HepG2 (cell line): ENCODE results near the gene TUBA4B. TPM values are rescaled to one million over a fixed set of nuclear protein-coding genes. Genes with fewer than 3 reads are reported as not detected.

ENCODE experiments used
- ARID2 ChIP-seq: sonication (generic); formaldehyde crosslinking; IDR thresholded peaks from 2 replicates; pipeline ENCODE4 v1.8.1; 2022; ENCODE audit warnings: mild to moderate bottlenecking, missing genetic modification reagents, borderline replicate concordance
- EP300 ChIP-seq, 3 experiments: sonication (generic) in 1 of 3; formaldehyde crosslinking in 1 of 3; IDR thresholded peaks; 2 replicates each; pipeline versions ENCODE4 v1.5.1 to v1.6.1; 2011 to 2020; ENCODE audit warnings: low read depth in 2 of 3, low read length in 2 of 3, borderline replicate concordance in 1 of 3, improper control_type of control experiment in 1 of 3, mild to moderate bottlenecking in 1 of 3, missing genetic modification reagents in 1 of 3, moderate library complexity in 1 of 3
- GATA4 ChIP-seq: sonication (generic); IDR thresholded peaks from 2 replicates; pipeline ENCODE4 v1.6.1; 2016; ENCODE audit warnings: antibody characterized with exemption, low read depth, borderline replicate concordance
- HDAC1 ChIP-seq: sonication (generic); formaldehyde crosslinking; IDR thresholded peaks from 2 replicates; pipeline ENCODE4 v1.5.1; 2020; ENCODE audit warnings: mild to moderate bottlenecking, missing genetic modification reagents
- MTA3 ChIP-seq: sonication (generic); formaldehyde crosslinking; IDR thresholded peaks from 2 replicates; pipeline ENCODE4 v1.4.0; 2020; ENCODE audit warnings: missing genetic modification reagents
- NFYB ChIP-seq: sonication (generic); formaldehyde crosslinking; IDR thresholded peaks from 2 replicates; pipeline ENCODE4 v1.4.0; 2020; ENCODE audit warnings: missing genetic modification reagents
- RXRA ChIP-seq: sonication (generic); formaldehyde crosslinking; IDR thresholded peaks from 2 replicates; pipeline ENCODE4 v1.5.1; 2020; ENCODE audit warnings: missing genetic modification reagents
- SP2 ChIP-seq: sonication (generic); formaldehyde crosslinking; IDR thresholded peaks from 2 replicates; pipeline ENCODE4 v1.5.1; 2020; ENCODE audit warnings: mild to moderate bottlenecking, missing genetic modification reagents
- ZFP41 ChIP-seq: sonication (generic); formaldehyde crosslinking; IDR thresholded peaks from 2 replicates; pipeline ENCODE4 v1.4.0; 2020; ENCODE audit warnings: mild to moderate bottlenecking, missing genetic modification reagents, borderline replicate concordance
- ZNF232 ChIP-seq: sonication (generic); formaldehyde crosslinking; IDR thresholded peaks from 2 replicates; pipeline ENCODE4 v1.4.0; 2020; ENCODE audit warnings: missing genetic modification reagents, borderline replicate concordance
- ZNF317 ChIP-seq: sonication (generic); formaldehyde crosslinking; IDR thresholded peaks from 2 replicates; pipeline ENCODE4 v1.5.0; 2020; ENCODE audit warnings: mild to moderate bottlenecking, missing genetic modification reagents
- ZNF569 ChIP-seq: sonication (generic); formaldehyde crosslinking; IDR thresholded peaks from 2 replicates; pipeline ENCODE4 v1.5.0; 2020; ENCODE audit warnings: mild to moderate bottlenecking, missing genetic modification reagents, moderate library complexity, borderline replicate concordance
- polyA plus RNA-seq, 8 experiments: library from polyadenylated mRNA; depleted of rRNA in 3 of 8; stranded (reverse) in 7 of 8; unstranded in 1 of 8; fragments of >200 nt; fragmentation: Illumina TruSeq in 4 of 8; extraction: Trizol in 4 of 8; gene quantifications; 2 replicates each; pipeline versions ENCODE4 v1.2.1 to v1.2.3, GENCODE V29; 2011 to 2016; ENCODE audit warnings: low read depth in 4 of 8, missing spikeins in 1 of 8, mixed read lengths in 1 of 8; ENCODE audit not compliant: insufficient read depth in 1 of 8
- total RNA-seq, 5 experiments: library from RNA; depleted of rRNA; stranded (reverse); fragments of >200 nt; fragmentation: Illumina TruSeq; extraction: Trizol; gene quantifications; 2 replicates each; pipeline ENCODE4 v1.2.3, GENCODE V29; 2016; ENCODE audit warnings: low read depth in 1 of 5
- TF ChIP-seq, protein P1 (sequence below): fragments of 450-650 bp; IDR thresholded peaks from 2 replicates; pipeline ENCODE4 v1.6.1; 2016
- TF ChIP-seq, protein P2 (sequence below): sonication (generic); formaldehyde crosslinking; IDR thresholded peaks from 2 replicates; pipeline ENCODE4 v1.5.0; 2020; ENCODE audit warnings: mild to moderate bottlenecking, low read depth, missing genetic modification reagents, borderline replicate concordance
- TF ChIP-seq, protein P3 (sequence below): sonication (generic); formaldehyde crosslinking; IDR thresholded peaks from 2 replicates; pipeline ENCODE4 v1.5.1; 2020; ENCODE audit warnings: mild to moderate bottlenecking, missing genetic modification reagents, moderate library complexity
- TF ChIP-seq, protein P4 (sequence below): sonication (generic); formaldehyde crosslinking; IDR thresholded peaks from 2 replicates; pipeline ENCODE4 v1.4.0; 2020; ENCODE audit warnings: missing genetic modification reagents, borderline replicate concordance
- TF ChIP-seq, protein P5 (sequence below): sonication (generic); formaldehyde crosslinking; IDR thresholded peaks from 2 replicates; pipeline ENCODE4 v1.5.0; 2020; ENCODE audit warnings: mild to moderate bottlenecking, missing genetic modification reagents, borderline replicate concordance
- TF ChIP-seq, protein P6 (sequence below): sonication (generic); formaldehyde crosslinking; IDR thresholded peaks from 2 replicates; pipeline ENCODE4 v1.8.0; 2022; ENCODE audit warnings: mild to moderate bottlenecking, missing genetic modification reagents, borderline replicate concordance

The TUBA4B gene
- total and polyA plus RNA-seq, 2 of the 13 experiments (the other 11 are each of a cell fraction or from before 2014, with no cell fraction given): 0.18 to 0.22 TPM

DNA sequence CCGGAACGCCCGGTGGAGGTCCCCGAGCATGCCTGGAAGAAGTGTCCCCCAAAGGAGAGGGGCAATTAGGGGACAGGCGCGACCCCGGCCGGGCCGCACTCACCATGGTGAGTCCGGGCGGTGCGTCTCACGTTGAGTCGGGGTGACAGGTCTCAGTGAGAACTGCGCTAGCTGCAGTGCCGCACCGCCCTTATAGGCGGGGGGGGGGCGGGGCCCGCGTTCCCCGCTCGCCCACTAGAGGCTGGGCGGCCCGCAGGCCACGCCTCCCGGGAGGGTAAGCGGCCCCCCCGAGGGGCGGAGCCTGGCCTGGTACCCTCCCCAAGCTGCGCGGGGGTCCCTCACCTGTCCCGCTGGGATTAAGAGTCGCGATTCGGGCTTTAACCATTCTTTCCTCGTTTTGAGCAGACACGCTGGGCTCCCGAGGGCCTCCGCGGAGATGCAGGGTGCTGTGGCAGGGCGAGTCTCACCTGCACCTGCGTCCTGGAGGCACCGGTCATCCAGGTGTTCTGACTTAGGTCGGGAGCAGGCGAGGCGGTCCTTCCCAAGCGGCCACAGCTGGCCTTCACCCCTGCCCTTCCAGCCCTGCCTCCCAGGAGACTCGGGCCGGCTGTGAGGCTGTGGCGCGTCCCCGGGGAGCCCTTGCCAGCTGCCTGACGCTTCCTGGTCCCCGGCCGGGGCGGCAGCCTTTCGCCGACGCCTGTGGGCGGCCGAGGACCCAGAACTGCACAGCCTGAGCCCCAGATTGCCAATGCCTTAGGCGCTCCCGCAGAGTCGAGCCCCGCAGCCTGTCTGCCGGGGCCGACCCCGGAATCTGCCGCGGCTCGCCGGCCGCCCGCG lies 928 bp downstream of the TUBA4B start, which contains the start of gene TUBA4A (continued):
- TF ChIP-seq, protein P1, sequence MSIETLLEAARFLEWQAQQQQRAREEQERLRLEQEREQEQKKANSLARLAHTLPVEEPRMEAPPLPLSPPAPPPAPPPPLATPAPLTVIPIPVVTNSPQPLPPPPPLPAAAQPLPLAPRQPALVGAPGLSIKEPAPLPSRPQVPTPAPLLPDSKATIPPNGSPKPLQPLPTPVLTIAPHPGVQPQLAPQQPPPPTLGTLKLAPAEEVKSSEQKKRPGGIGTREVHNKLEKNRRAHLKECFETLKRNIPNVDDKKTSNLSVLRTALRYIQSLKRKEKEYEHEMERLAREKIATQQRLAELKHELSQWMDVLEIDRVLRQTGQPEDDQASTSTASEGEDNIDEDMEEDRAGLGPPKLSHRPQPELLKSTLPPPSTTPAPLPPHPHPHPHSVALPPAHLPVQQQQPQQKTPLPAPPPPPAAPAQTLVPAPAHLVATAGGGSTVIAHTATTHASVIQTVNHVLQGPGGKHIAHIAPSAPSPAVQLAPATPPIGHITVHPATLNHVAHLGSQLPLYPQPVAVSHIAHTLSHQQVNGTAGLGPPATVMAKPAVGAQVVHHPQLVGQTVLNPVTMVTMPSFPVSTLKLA: no peak
- no peak for TF ChIP-seq SP2 (CRISPR knock-in tag)
- TF ChIP-seq, protein P2, sequence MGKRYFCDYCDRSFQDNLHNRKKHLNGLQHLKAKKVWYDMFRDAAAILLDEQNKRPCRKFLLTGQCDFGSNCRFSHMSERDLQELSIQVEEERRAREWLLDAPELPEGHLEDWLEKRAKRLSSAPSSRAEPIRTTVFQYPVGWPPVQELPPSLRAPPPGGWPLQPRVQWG (CRISPR knock-in tag): no peak
- TF ChIP-seq HDAC1: no peak
- TF ChIP-seq, protein P3, sequence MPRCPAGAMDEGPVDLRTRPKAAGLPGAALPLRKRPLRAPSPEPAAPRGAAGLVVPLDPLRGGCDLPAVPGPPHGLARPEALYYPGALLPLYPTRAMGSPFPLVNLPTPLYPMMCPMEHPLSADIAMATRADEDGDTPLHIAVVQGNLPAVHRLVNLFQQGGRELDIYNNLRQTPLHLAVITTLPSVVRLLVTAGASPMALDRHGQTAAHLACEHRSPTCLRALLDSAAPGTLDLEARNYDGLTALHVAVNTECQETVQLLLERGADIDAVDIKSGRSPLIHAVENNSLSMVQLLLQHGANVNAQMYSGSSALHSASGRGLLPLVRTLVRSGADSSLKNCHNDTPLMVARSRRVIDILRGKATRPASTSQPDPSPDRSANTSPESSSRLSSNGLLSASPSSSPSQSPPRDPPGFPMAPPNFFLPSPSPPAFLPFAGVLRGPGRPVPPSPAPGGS (CRISPR knock-in tag): peak; percentile 87; the same call in 1 of the 2 replicates
- TF ChIP-seq NFYB: peak; percentile 52
- TF ChIP-seq, protein P4, sequence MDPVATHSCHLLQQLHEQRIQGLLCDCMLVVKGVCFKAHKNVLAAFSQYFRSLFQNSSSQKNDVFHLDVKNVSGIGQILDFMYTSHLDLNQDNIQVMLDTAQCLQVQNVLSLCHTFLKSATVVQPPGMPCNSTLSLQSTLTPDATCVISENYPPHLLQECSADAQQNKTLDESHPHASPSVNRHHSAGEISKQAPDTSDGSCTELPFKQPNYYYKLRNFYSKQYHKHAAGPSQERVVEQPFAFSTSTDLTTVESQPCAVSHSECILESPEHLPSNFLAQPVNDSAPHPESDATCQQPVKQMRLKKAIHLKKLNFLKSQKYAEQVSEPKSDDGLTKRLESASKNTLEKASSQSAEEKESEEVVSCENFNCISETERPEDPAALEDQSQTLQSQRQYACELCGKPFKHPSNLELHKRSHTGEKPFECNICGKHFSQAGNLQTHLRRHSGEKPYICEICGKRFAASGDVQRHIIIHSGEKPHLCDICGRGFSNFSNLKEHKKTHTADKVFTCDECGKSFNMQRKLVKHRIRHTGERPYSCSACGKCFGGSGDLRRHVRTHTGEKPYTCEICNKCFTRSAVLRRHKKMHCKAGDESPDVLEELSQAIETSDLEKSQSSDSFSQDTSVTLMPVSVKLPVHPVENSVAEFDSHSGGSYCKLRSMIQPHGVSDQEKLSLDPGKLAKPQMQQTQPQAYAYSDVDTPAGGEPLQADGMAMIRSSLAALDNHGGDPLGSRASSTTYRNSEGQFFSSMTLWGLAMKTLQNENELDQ (CRISPR knock-in tag): no peak
- TF ChIP-seq EP300 (IDR thresholded peaks at IDR 0.05; ENCODE audit: low read depth in 2 of 2, low read length in 2 of 2): no peak
- TF ChIP-seq EP300 (CRISPR knock-in tag; IDR thresholded peaks at IDR 0.05; ENCODE audit: borderline replicate concordance): no peak
- peak; percentile 26; the same call in 1 of the 2 replicates for TF ChIP-seq RXRA
- TF ChIP-seq, protein P5, sequence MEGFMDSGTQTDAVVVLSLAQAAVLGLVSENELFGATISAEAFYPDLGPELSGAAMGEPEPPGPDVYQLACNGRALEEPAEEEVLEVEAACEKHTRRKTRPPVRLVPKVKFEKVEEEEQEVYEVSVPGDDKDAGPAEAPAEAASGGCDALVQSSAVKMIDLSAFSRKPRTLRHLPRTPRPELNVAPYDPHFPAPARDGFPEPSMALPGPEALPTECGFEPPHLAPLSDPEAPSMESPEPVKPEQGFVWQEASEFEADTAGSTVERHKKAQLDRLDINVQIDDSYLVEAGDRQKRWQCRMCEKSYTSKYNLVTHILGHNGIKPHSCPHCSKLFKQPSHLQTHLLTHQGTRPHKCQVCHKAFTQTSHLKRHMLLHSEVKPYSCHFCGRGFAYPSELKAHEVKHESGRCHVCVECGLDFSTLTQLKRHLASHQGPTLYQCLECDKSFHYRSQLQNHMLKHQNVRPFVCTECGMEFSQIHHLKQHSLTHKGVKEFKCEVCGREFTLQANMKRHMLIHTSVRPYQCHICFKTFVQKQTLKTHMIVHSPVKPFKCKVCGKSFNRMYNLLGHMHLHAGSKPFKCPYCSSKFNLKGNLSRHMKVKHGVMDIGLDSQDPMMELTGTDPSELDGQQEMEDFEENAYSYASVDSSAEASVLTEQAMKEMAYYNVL (CRISPR knock-in tag): peak; percentile 32; the same call in 1 of the 2 replicates
- peak; percentile 21; the same call in 1 of the 2 replicates for TF ChIP-seq ZNF232 (CRISPR knock-in tag)
- no peak for TF ChIP-seq GATA4
- TF ChIP-seq ZNF317 (CRISPR knock-in tag): peak; percentile 57; the same call in 1 of the 2 replicates
- TF ChIP-seq ARID2 (CRISPR knock-in tag): 0 out of 2 replicates have a peak, but pooled peaks have one; percentile 36
- TF ChIP-seq ZNF569 (CRISPR knock-in tag): no peak
- TF ChIP-seq, protein P6, sequence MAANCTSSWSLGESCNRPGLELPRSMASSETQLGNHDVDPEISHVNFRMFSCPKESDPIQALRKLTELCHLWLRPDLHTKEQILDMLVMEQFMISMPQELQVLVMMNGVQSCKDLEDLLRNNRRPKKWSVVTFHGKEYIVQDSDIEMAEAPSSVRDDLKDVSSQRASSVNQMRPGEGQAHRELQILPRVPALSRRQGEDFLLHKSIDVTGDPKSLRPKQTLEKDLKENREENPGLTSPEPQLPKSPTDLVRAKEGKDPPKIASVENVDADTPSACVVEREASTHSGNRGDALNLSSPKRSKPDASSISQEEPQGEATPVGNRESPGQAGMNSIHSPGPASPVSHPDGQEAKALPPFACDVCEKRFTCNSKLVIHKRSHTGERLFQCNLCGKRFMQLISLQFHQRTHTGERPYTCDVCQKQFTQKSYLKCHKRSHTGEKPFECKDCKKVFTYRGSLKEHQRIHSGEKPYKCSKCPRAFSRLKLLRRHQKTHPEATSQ (CRISPR knock-in tag): no peak
- no peak; the same call in 1 of the 2 replicates for TF ChIP-seq ZFP41 (CRISPR knock-in tag)
- TF ChIP-seq MTA3 (CRISPR knock-in tag): no peak
